ENCODE data around the gene OPN4.

Gene OPN4

GRCh38 chr10:86699991-86700840, 45.9 kb downstream of the OPN4 start:
- Mint-ChIP-seq H3K4me3 (no peak overlapping the region), H3K27ac (no peak overlapping the region), H3K4me1 (ENCODE audit: low read depth) (no peaks in the 10 kb centered on the region), H3K27me3 (ENCODE audit: low read depth) (peaks cover 1% of the 10 kb centered on the region), H3K36me3 (ENCODE audit: low read depth) (no peaks in the 10 kb centered on the region), H3K9me3 (no peaks in the 10 kb centered on the region)
- no peak for DNase-seq (ENCODE audit: low spot score)

GRCh38 chr10:86700851-86701617, 46.7 kb downstream of the OPN4 start:
- DNase-seq (ENCODE audit: low spot score): no peak
- no peaks in the 10 kb centered on the region for H3K27me3 Mint-ChIP-seq (ENCODE audit: low read depth)
- H3K27ac Mint-ChIP-seq: no peak overlapping the region
- no peaks in the 10 kb centered on the region for H3K9me3 Mint-ChIP-seq
- H3K4me1 Mint-ChIP-seq (ENCODE audit: low read depth): no peaks in the 10 kb centered on the region
- no peaks in the 10 kb centered on the region for H3K36me3 Mint-ChIP-seq (ENCODE audit: low read depth)
- no peak overlapping the region for H3K4me3 Mint-ChIP-seq

- H3K9me3 Mint-ChIP-seq: no peaks in the 10 kb centered on the region
Observed at GRCh38 chr10:86703176-86703575, 48.8 kb downstream of the OPN4 start.

GRCh38 chr10:86705139-86705538, 50.8 kb downstream of the OPN4 start:
- H3K36me3 Mint-ChIP-seq (ENCODE audit: low read depth): no peaks in the 10 kb centered on the region
- no peaks in the 10 kb centered on the region for H3K4me1 Mint-ChIP-seq (ENCODE audit: low read depth)
- no peak for DNase-seq (ENCODE audit: low spot score)
- no peak overlapping the region for H3K4me3 Mint-ChIP-seq
- H3K27ac Mint-ChIP-seq: no peak overlapping the region
- no peaks in the 10 kb centered on the region for H3K9me3 Mint-ChIP-seq
- H3K27me3 Mint-ChIP-seq (ENCODE audit: low read depth): no peaks in the 10 kb centered on the region

More at GRCh38 chr10:86703176-86703575, 48.8 kb downstream of the OPN4 start:
- H3K36me3 Mint-ChIP-seq (ENCODE audit: low read depth): no peaks in the 10 kb centered on the region
- no peak overlapping the region for H3K4me3 Mint-ChIP-seq
- no peaks in the 10 kb centered on the region for H3K27me3 Mint-ChIP-seq (ENCODE audit: low read depth)
- no peaks in the 10 kb centered on the region for H3K4me1 Mint-ChIP-seq (ENCODE audit: low read depth)
- no peak overlapping the region for H3K27ac Mint-ChIP-seq
- no peak for DNase-seq (ENCODE audit: low spot score)

- Mint-ChIP-seq H3K9me3 (no peaks in the 10 kb centered on the region), H3K27me3 (ENCODE audit: low read depth) (no peaks in the 10 kb centered on the region), H3K4me3 (no peak overlapping the region), H3K4me1 (ENCODE audit: low read depth) (peaks cover 5% of the 10 kb centered on the region), H3K36me3 (ENCODE audit: low read depth) (no peaks in the 10 kb centered on the region), H3K27ac (no peak overlapping the region)
- DNase-seq (ENCODE audit: low spot score): no peak
Observed at GRCh38 chr10:86705905-86706304, 51.6 kb downstream of the OPN4 start.

- H3K27ac Mint-ChIP-seq: no peak overlapping the region
- H3K9me3 Mint-ChIP-seq: no peaks in the 10 kb centered on the region
- no peak for DNase-seq (ENCODE audit: low spot score)
- H3K4me3 Mint-ChIP-seq: no peak overlapping the region
- no peaks in the 10 kb centered on the region for H3K36me3 Mint-ChIP-seq (ENCODE audit: low read depth)
- H3K27me3 Mint-ChIP-seq (ENCODE audit: low read depth): no peaks in the 10 kb centered on the region
- H3K4me1 Mint-ChIP-seq (ENCODE audit: low read depth): peaks cover 6% of the 10 kb centered on the region
Observed at GRCh38 chr10:86706401-86706841, 52.1 kb downstream of the OPN4 start.

GRCh38 chr10:86706977-86707376, 52.6 kb downstream of the OPN4 start:
- no peak overlapping the region for H3K27ac Mint-ChIP-seq
- H3K36me3 Mint-ChIP-seq (ENCODE audit: low read depth): no peaks in the 10 kb centered on the region
- no peak overlapping the region for H3K4me3 Mint-ChIP-seq
- H3K9me3 Mint-ChIP-seq: no peaks in the 10 kb centered on the region
- H3K4me1 Mint-ChIP-seq (ENCODE audit: low read depth): peaks cover 6% of the 10 kb centered on the region
- DNase-seq (ENCODE audit: low spot score): no peak
- H3K27me3 Mint-ChIP-seq (ENCODE audit: low read depth): no peaks in the 10 kb centered on the region

GRCh38 chr10:86707505-86707904, 53.2 kb downstream of the OPN4 start:
- no peaks in the 10 kb centered on the region for H3K9me3 Mint-ChIP-seq
- no peak overlapping the region for H3K4me3 Mint-ChIP-seq
- no peaks in the 10 kb centered on the region for H3K27me3 Mint-ChIP-seq (ENCODE audit: low read depth)
- H3K4me1 Mint-ChIP-seq (ENCODE audit: low read depth): peaks cover 8% of the 10 kb centered on the region
- H3K36me3 Mint-ChIP-seq (ENCODE audit: low read depth): no peaks in the 10 kb centered on the region
- no peak overlapping the region for H3K27ac Mint-ChIP-seq
- no peak for DNase-seq (ENCODE audit: low spot score)

GRCh38 chr10:86708068-86708782, 53.9 kb downstream of the OPN4 start:
- Mint-ChIP-seq H3K27me3 (ENCODE audit: low read depth) (no peaks in the 10 kb centered on the region), H3K27ac (no peak overlapping the region), H3K9me3 (no peaks in the 10 kb centered on the region), H3K4me1 (ENCODE audit: low read depth) (peaks cover 8% of the 10 kb centered on the region), H3K36me3 (ENCODE audit: low read depth) (no peaks in the 10 kb centered on the region), H3K4me3 (no peak overlapping the region)
- no peak for DNase-seq (ENCODE audit: low spot score)

GRCh38 chr10:86708783-86709380, 54.5 kb downstream of the OPN4 start:
- Mint-ChIP-seq H3K27ac (no peak overlapping the region), H3K36me3 (ENCODE audit: low read depth) (no peaks in the 10 kb centered on the region), H3K9me3 (no peaks in the 10 kb centered on the region), H3K27me3 (ENCODE audit: low read depth) (no peaks in the 10 kb centered on the region), H3K4me3 (no peak overlapping the region), H3K4me1 (ENCODE audit: low read depth) (peaks cover 8% of the 10 kb centered on the region)
- no peak for DNase-seq (ENCODE audit: low spot score)

GRCh38 chr10:86709396-86710185, 55.2 kb downstream of the OPN4 start:
- Mint-ChIP-seq H3K4me3 (peak overlapping the region; percentile 88), H3K27me3 (ENCODE audit: low read depth) (no peaks in the 10 kb centered on the region), H3K27ac (peak overlapping the region; percentile 82), H3K4me1 (ENCODE audit: low read depth) (peaks cover 8% of the 10 kb centered on the region), H3K9me3 (no peaks in the 10 kb centered on the region), H3K36me3 (ENCODE audit: low read depth) (no peaks in the 10 kb centered on the region)
- DNase-seq (ENCODE audit: low spot score): no peak

- H3K27me3 Mint-ChIP-seq (ENCODE audit: low read depth): no peaks in the 10 kb centered on the region
- H3K4me3 Mint-ChIP-seq: peak overlapping the region; percentile 88
- no peaks in the 10 kb centered on the region for H3K36me3 Mint-ChIP-seq (ENCODE audit: low read depth)
- peak; percentile 85 for DNase-seq (ENCODE audit: low spot score)
- H3K4me1 Mint-ChIP-seq (ENCODE audit: low read depth): peaks cover 8% of the 10 kb centered on the region
- no peaks in the 10 kb centered on the region for H3K9me3 Mint-ChIP-seq
- peak overlapping the region; percentile 96 for H3K27ac Mint-ChIP-seq
Observed at GRCh38 chr10:86710987-86711512, 56.7 kb downstream of the OPN4 start.
